HL-60/S4 treated with phorbol 12-myristate 13-acetate at 8.2 ng/mL for 4 days and 3 days (cell line): ENCODE data around the gene PRKD2.

ENCODE experiments used
- in situ Hi-C: fragments of 300-500 bp; cut with MboI; formaldehyde crosslinking; loops from 2 replicates; pipeline ENCODE4 v1.15.0; 2022; ENCODE audit warnings: low sequenced_read_pairs

The PRKD2 gene

DNA sequence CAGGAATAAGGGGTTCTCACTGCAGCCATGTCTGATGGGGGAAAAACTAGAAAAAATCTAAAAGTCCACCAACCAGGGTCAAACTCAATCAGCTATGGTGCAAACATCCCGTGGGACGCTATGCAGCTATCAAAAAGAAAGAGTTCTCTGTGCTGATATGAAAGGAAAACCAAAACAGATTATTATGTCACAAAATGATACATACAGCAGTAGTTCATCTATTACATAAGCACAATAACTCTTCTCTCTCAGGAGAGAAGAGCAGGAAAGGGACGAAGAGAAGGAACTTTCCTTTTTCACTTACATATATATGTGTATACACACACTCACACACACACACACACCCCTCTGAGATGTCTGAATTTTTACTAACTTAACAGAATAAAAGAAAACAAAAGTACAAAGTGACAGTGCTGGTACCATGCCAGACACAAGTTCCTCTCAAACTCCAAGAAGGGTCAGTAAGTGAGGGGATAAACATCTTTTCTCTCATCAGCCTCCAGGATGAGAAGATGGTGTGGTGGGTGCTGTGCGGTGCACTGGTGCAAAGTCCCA, 26.1 kb upstream of the PRKD2 start:
- in situ Hi-C loops, result no loop called here

DNA sequence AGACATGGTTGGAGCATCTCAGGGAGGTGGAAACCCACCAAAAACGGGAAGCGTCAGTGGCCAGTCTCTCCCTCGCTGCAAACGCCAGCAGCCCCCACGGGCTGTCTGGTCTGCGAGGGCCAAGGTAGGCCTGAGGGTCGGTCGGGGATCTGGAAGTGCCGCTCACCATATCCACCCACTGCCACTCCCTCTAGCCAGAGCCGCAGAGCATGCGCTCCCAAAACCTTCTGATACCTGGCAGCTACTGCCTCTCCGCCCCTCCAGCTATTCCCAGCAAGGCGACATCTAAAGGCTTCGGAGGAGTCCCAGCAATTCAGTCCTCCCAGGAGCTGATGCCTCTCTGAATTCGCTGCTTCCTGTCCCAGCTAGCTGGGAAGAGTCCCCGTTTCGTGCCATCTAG, 24.5 kb upstream of the PRKD2 start:
- in situ Hi-C loops, result no loop called here

DNA sequence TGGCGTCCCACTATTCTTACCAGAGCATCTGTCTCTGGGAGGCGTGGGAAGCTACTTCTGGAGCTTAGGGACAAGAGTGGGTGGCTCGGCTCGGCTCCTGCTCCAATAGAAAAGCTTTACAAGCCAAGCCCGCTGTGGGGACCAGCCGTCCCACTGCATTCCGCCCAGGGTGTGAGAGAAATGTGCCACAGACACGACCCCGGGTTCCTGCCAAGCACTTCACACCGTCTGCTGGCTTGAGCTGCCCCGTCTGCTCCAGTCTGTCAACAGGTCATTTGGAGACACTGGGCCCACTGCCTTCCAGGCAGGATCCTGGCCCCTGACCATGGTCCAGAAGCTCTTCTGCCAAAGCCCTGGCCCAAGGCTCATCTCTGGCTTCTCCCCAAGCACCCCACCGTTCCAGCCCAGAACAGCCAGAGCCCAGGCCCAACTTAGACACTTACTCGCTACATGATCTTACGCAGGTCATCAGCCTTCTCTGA, 22.4 kb upstream of the PRKD2 start:
- in situ Hi-C loops, result no loop called here

- in situ Hi-C loops, result no loop called here
Measured at GRCh38 chr19:46737761-46738171, 20.9 kb upstream of the PRKD2 start.

DNA sequence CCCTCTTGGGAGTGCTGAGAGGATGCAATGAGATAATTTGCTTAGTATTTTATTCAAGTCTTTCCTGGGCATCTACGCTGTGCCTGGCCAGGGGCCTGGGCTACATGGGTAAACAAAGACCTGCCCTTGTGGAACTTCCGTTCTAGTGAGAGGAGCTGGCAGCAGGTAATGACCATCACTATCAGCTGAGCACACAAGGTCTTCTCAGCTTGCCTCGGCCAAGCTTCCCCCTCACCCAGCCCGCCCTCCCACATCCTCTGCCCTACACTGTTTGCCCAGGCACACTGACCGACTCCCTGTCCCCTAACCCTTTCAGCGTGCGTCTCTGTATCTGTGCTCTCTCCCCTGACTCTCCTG, 20.4 kb upstream of the PRKD2 start:
- in situ Hi-C loops, result no loop called here

- in situ Hi-C loops, result no loop called here
Measured at GRCh38 chr19:46736531-46737297, 19.8 kb upstream of the PRKD2 start.

- in situ Hi-C loops, result no loop called here
Measured at GRCh38 chr19:46733690-46734292, 16.9 kb upstream of the PRKD2 start.

DNA sequence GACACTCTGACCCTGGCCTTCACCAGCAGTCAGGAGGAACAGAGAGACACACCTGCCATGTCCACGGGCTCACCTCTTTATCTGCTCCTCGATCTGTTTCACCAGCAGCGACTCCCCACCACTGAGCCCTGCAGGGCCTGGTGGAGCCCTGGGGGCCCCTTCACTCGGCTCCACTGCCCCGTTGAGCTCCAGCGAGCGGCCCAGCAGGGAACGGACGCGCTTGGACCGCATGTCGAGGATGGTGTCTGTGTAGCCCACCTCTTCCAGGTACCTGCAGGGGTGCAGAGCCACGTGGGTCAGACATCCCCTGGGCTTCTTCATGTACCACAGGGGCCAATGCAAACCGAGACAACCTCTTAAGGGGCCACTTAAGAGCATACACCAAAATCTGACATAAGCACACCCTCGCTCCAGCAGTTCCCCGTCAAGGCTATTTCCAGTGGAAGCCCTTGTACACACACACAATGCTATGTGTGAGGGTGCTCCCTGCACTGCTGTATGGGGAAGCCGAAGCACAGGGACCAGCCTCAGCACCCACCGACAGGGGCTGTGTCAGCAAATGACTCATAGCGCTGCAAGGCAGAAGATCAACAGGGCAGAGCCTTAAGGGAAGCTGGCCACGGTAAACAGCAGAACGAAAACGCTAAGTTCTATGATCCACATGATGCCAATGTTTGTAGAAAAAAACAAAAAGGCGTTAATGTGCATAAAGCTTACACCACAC, 16.2 kb upstream of the PRKD2 start:
- in situ Hi-C loops, result no loop called here

GRCh38 chr19:46732172-46732938, 15.4 kb upstream of the PRKD2 start:
- in situ Hi-C loops, result no loop called here

- in situ Hi-C loops, result no loop called here
Measured at GRCh38 chr19:46731584-46731983, 14.7 kb upstream of the PRKD2 start.

DNA sequence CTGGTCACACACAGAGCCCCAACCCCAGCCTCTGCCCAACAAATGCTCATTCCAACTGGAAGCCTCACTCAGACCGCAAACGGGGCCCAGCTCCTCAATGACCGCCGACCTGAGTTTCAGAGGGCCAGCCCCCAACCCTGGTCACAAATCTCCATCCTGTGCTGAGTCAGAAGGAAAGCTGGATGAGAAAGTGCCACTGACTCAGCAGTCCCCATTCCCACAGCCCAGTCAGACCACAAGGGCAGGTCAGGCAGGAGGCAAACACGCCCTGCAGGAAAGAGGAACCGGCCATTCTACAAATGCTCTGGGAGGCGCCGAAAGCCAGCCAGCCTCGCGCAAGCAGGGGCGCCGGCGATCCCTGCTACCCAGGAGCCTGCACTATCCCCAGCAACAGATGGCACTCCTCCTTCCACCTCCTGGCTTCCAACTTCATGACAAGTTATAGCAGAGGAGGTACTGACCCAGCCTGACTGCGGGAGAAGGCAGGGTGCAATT, 14.1 kb upstream of the PRKD2 start:
- in situ Hi-C loops, result no loop called here

- in situ Hi-C loops, result no loop called here
Measured at GRCh38 chr19:46730595-46730994, 13.7 kb upstream of the PRKD2 start.

GRCh38 chr19:46730187-46730586, 13.3 kb upstream of the PRKD2 start:
- in situ Hi-C loops, result no loop called here

DNA sequence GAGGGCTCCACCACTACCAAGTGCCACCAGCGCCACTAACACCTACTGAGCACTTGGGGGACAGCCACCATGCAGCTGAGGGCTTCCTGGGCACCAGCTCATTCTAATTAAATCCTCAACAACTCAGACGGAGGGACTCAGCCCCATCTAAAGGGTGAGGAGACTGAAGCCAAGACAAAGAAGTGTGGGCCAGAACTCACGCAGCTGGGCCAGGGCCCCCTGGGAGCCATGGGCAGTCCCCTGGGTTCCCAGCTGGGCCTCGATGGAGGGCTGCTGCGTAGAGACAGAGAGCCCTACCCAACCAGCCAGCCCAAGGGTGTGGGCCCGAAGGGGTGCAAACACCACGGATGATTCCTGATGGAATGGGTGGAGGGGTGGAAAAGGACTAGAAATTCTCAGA, 12.8 kb upstream of the PRKD2 start:
- in situ Hi-C loops, result no loop called here

DNA sequence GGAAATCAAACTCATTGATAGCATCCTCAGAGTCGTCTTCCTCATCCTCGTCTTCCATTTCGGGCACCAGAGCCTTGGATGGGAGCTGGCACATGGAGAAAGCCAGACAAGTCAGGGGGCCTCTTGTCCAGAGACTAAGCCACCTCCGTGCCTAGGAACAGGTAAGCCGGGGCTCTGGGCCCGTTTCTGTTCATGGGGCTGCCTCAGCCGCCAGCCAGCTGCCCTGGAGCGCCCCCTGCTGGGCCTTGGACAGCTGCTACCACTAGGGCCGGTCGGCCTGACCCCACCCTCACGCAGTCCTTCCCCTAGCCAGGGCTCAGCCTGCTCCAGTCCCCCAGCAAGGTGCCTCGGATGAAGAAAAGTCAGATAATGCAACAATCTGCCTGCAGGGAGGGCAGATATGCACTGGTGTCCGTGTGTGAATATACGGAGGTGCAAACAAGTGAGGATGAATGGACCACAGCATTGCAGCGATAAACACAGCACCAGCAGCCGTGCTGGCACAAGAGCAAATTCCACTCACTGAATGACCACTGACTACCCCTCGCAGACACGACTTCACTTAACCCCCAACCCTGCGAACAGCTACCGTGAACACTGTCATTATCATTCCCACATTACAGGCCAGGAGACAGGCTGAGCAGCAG, 11.9 kb upstream of the PRKD2 start:
- in situ Hi-C loops, result no loop called here

DNA sequence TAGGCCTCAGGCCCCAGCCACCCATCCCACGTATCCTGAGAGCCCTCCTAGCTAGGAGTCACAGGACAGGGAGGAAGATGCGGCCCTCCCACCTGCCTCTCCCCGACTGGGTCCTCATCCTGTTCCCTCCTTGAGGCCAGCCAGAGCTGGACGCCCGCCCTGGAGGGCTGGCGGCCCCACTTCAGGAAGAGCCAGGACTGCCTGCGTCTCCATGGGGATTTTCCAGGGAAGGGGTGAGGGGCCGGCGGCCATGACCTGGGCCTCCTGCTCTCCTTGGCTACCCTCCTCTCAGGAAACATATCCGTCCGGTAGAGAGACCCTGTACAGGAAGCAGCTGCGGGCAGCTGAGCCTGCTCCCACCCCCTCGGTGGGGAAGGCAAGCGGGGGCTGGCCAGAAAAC, 11.3 kb upstream of the PRKD2 start:
- in situ Hi-C loops, result no loop called here

- in situ Hi-C loops, result no loop called here
Measured at GRCh38 chr19:46727757-46728156, 10.8 kb upstream of the PRKD2 start.

DNA sequence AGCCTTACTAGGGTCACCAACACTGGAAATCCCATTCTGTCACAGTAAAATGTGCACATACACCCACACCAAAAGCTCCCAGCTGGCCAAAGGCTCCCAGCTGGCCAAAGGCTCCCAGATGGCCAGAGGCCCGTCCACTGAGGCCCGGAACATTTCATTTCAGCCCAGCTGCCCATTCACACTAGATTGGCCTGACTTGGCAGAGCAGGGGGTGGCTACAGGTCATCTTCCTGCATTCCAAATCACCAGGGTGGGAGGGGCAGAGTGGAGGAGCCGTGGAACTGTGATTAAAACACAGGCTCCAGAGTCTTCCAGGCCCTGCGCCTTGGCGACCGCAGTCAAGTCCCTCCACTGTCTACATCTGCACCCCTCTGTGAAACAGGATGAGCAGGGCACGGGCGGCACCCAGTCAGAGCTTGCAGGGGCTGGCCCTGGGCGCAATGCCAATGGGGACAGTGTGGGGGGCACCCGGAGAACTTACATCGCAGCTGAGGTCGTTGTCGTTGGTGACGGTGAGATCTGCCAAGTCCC, 10.1 kb upstream of the PRKD2 start:
- in situ Hi-C loops, result no loop called here

GRCh38 chr19:46726551-46726950, 9.6 kb upstream of the PRKD2 start:
- in situ Hi-C loops, result no loop called here

DNA sequence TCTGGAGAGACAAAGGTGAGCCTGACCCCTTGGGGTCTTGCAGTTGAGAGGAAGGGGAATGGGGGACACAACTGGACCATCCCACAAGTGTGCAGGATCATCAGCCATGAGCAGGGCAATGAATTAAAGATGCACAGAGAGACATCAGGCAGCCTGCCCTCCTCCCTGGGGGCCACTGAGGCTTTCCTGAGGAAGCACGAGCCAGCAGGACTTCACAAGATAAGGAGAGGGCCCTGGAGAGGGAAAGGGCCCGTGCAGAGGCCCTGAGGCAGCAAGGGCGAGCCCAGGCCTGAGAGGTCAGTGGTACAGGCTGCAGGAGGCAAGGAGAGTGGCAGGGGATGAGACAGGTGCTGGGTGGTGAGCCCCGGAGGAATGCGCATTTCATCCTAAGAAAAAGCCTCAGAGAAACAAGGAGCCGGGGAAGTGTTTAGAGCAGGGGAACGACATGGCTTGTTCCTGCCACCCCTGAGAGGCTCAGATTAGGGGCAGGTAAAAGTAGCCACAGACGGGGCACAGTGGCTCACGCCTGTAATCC, 9.0 kb upstream of the PRKD2 start:
- in situ Hi-C loops, result no loop called here
